CD8-positive, alpha-beta memory T cell (primary cell): Measurements from ENCODE around the gene OR4K5. TPM values are rescaled to one million over a fixed set of nuclear protein-coding genes. Genes with fewer than 3 reads are reported as not detected.
"Not testable (repeated sequence)": the region's sequence is repeated elsewhere in the genome, so short reads cannot be mapped to it uniquely, and the experiment has no call there.

Source experiments
- CTCF ChIA-PET: fragments of 350-600 bp; sonication (Branson Sonifier 250); formaldehyde crosslinking; loops from one replicate; lab custom pipeline; 2021; ENCODE audit warnings: antibody characterized with exemption; lab: Charles Lee
- POLR2A ChIA-PET: fragments of 350-600 bp; sonication (Branson Sonifier 250); formaldehyde crosslinking; loops from one replicate; lab custom pipeline; 2021; ENCODE audit warnings: antibody characterized with exemption; lab: Charles Lee
- DNase-seq, 5 donors: peaks; one replicate each; pipeline versions ENCODE4 v3.0.0 to v3.0.0-alpha.2; 2020 to 2022; ENCODE audit warnings: mixed read lengths in 1 of 5
- H3K27ac ChIP-seq: one replicate; pipeline ENCODE4 v1.7.0; 2013; ENCODE audit warnings: low read depth, mild to moderate bottlenecking, low read length, moderate library complexity
- H3K27me3 ChIP-seq: 2 replicates; pipeline ENCODE4 v1.7.0; 2013; ENCODE audit warnings: low read length, mild to moderate bottlenecking; ENCODE audit not compliant: insufficient read depth, poor library complexity, severe bottlenecking
- H3K36me3 ChIP-seq: 2 replicates; pipeline ENCODE4 v1.7.0; 2013; ENCODE audit warnings: mild to moderate bottlenecking, low read length, moderate library complexity; ENCODE audit not compliant: insufficient read depth
- H3K4me1 ChIP-seq: 2 replicates; pipeline ENCODE4 v1.7.0; 2013; ENCODE audit warnings: mild to moderate bottlenecking, low read length, moderate library complexity; ENCODE audit not compliant: insufficient read depth
- H3K4me3 ChIP-seq: 2 replicates; pipeline ENCODE4 v1.7.0; 2013; ENCODE audit warnings: mild to moderate bottlenecking, low read length
- H3K9me3 ChIP-seq: 2 replicates; pipeline ENCODE4 v1.7.0; 2013; ENCODE audit warnings: mild to moderate bottlenecking, low read length
- H3K27ac Mint-ChIP-seq, 8 donors: one replicate each; pipeline ENCODE4 v1.8.0; 2020 to 2021; ENCODE audit warnings: mixed read lengths in 8 of 8, mild to moderate bottlenecking in 6 of 8, inconsistent platforms in 3 of 8, moderate library complexity in 3 of 8
- H3K27me3 Mint-ChIP-seq, 2 donors: one replicate each; pipeline ENCODE4 v1.8.0; 2020 to 2021; ENCODE audit warnings: mixed read lengths in 2 of 2, mild to moderate bottlenecking in 1 of 2, moderate library complexity in 1 of 2
- H3K36me3 Mint-ChIP-seq, 3 donors: one replicate each; pipeline ENCODE4 v1.8.0; 2020 to 2021; ENCODE audit warnings: mixed read lengths in 3 of 3, inconsistent platforms in 1 of 3, mild to moderate bottlenecking in 1 of 3
- H3K4me1 Mint-ChIP-seq, 3 donors: one replicate each; pipeline ENCODE4 v1.8.0; 2020 to 2021; ENCODE audit warnings: mixed read lengths in 3 of 3, inconsistent platforms in 1 of 3, mild to moderate bottlenecking in 1 of 3
- H3K4me3 Mint-ChIP-seq, 7 donors: one replicate each; pipeline ENCODE4 v1.8.0; 2020 to 2021; ENCODE audit warnings: mixed read lengths in 7 of 7, mild to moderate bottlenecking in 6 of 7, moderate library complexity in 4 of 7, inconsistent platforms in 2 of 7
- H3K9me3 Mint-ChIP-seq, 5 donors: one replicate each; pipeline ENCODE4 v1.8.0; 2020 to 2022; ENCODE audit warnings: mixed read lengths in 5 of 5, mild to moderate bottlenecking in 3 of 5, moderate library complexity in 2 of 5, inconsistent platforms in 1 of 5
- polyA plus RNA-seq: library from polyadenylated mRNA; unstranded; fragments of 300-500 nt; fragmentation: Illumina TruSeq; gene quantifications from one replicate; pipeline ENCODE4 v1.2.3, GENCODE V29; 2021
- total RNA-seq, 2 experiments: library from RNA; stranded (reverse); gene quantifications; one replicate each; pipeline ENCODE4 v1.2.3, GENCODE V29; 2021

The OR4K5 gene
- total and polyA plus RNA-seq, 3 experiments from 2014 or later, result not detected

DNA sequence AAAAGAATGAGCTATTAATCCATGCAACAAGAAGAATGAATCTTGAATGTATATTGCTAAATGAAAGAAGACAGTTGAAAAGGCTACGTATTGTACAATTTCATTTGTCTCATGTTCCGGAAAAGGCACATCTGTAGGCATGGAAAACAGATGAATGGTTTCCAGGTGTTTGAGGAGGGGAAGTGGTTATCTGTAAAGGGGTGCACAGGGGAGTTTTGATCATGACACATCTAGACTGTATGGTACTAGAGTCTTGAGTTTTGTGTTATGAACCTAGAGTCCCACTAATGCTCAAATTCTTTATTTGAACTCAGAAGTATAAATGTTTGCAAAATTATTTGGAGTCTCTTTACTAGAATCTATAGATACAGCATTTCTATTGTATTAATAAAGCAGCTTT is 49.3 kb downstream of the OR4K5 start:
- DNase-seq, H3K27ac ChIP-seq, H3K27me3 Mint-ChIP-seq, H3K4me3 ChIP-seq, POLR2A ChIA-PET, H3K9me3 Mint-ChIP-seq, CTCF ChIA-PET, H3K4me3 Mint-ChIP-seq, H3K9me3 ChIP-seq, H3K27me3 ChIP-seq, H3K36me3 ChIP-seq, H3K36me3 Mint-ChIP-seq, H3K27ac Mint-ChIP-seq: not testable (repeated sequence)
- peaks cover 10 to 32% (median 30%) of the 10 kb centered on the region in 3 donors for H3K4me1 Mint-ChIP-seq
- peaks cover 14% of the 10 kb centered on the region for H3K4me1 ChIP-seq

Other genes with a start within 250 kb of the OR4K5 start
- not detected for gene OR11H2, start 206.7 kb upstream of the OR4K5 start, total RNA-seq
- not detected for gene OR11H2, start 206.7 kb upstream of the OR4K5 start, polyA plus RNA-seq
- gene OR4Q3, start 177.0 kb upstream of the OR4K5 start, total RNA-seq, result not detected
- not detected for gene OR4Q3, start 177.0 kb upstream of the OR4K5 start, polyA plus RNA-seq
- gene OR4M1, start 147.1 kb upstream of the OR4K5 start, total RNA-seq, result not detected
- gene OR4M1, start 147.1 kb upstream of the OR4K5 start, polyA plus RNA-seq, result not detected
- not detected for gene OR4N2, start 116.8 kb upstream of the OR4K5 start, total RNA-seq
- not detected for gene OR4N2, start 116.8 kb upstream of the OR4K5 start, polyA plus RNA-seq
- gene OR4K2, start 45.5 kb upstream of the OR4K5 start, total RNA-seq, result not detected
- gene OR4K2, start 45.5 kb upstream of the OR4K5 start, polyA plus RNA-seq, result not detected
- gene OR4K1, start 10.3 kb downstream of the OR4K5 start, total RNA-seq, result not detected
- not detected for gene OR4K1, start 10.3 kb downstream of the OR4K5 start, polyA plus RNA-seq
- gene OR4K15, start 55.0 kb downstream of the OR4K5 start, total RNA-seq, result not detected
- not detected for gene OR4K15, start 55.0 kb downstream of the OR4K5 start, polyA plus RNA-seq
- gene OR4Q2, start 81.6 kb downstream of the OR4K5 start, total RNA-seq, result not detected
- gene OR4Q2, start 81.6 kb downstream of the OR4K5 start, polyA plus RNA-seq, result not detected
- not detected for gene OR4K14, start 98.7 kb downstream of the OR4K5 start, total RNA-seq
- gene OR4K14, start 98.7 kb downstream of the OR4K5 start, polyA plus RNA-seq, result not detected
- not detected for gene OR4K13, start 115.4 kb downstream of the OR4K5 start, total RNA-seq
- not detected for gene OR4K13, start 115.4 kb downstream of the OR4K5 start, polyA plus RNA-seq
- not detected for gene OR4L1, start 139.4 kb downstream of the OR4K5 start, total RNA-seq
- gene OR4L1, start 139.4 kb downstream of the OR4K5 start, polyA plus RNA-seq, result not detected
- not detected for gene OR4K17, start 190.1 kb downstream of the OR4K5 start, total RNA-seq
- gene OR4K17, start 190.1 kb downstream of the OR4K5 start, polyA plus RNA-seq, result not detected
- not detected for gene OR4N5, start 218.2 kb downstream of the OR4K5 start, total RNA-seq
- not detected for gene OR4N5, start 218.2 kb downstream of the OR4K5 start, polyA plus RNA-seq